Naive thymus-derived CD4-positive, alpha-beta T cell (primary cell): Measurements from ENCODE around the gene LRRC61. TPM values are rescaled to one million over a fixed set of nuclear protein-coding genes. Genes with fewer than 3 reads are reported as not detected.
A peak's percentile ranks its signal among the peaks of the same experiment; 100 is the strongest.

Experiments used
- ATAC-seq: fragments of 150-1000 bp; cut with Tn5 transposase; 2 replicates; pipeline ENCODE4 v1.10.0; 2021; ENCODE audit warnings: mild to moderate bottlenecking, moderate library complexity
- CTCF ChIA-PET: fragments of 350-600 bp; sonication (Branson Sonifier 250); formaldehyde crosslinking; loops from one replicate; lab custom pipeline; 2021; ENCODE audit warnings: antibody characterized with exemption; lab: Charles Lee
- POLR2A ChIA-PET: fragments of 350-600 bp; sonication (Branson Sonifier 250); formaldehyde crosslinking; loops from one replicate; lab custom pipeline; 2021; ENCODE audit warnings: antibody characterized with exemption, inconsistent platforms; lab: Charles Lee
- DNase-seq, 9 donors: peaks; one replicate each; pipeline versions ENCODE4 v3.0.0 to v3.0.0-alpha.2; 2020 to 2022; ENCODE audit warnings: mixed read lengths in 1 of 9
- H3K27ac ChIP-seq: one replicate; pipeline ENCODE4 v1.7.0; 2013; ENCODE audit warnings: mild to moderate bottlenecking, low read depth, low read length, moderate library complexity
- H3K27me3 ChIP-seq, 2 donors: one replicate each; pipeline ENCODE4 v1.7.0; 2013; ENCODE audit warnings: low read length in 2 of 2, mild to moderate bottlenecking in 2 of 2, moderate library complexity in 2 of 2; ENCODE audit not compliant: control insufficient read depth in 2 of 2, insufficient read depth in 2 of 2
- H3K36me3 ChIP-seq, 3 experiments: 1 replicate in 2 of 3; 2 replicates in 1 of 3; pipeline ENCODE4 v1.7.0; 2013; ENCODE audit warnings: low read length in 3 of 3, mild to moderate bottlenecking in 3 of 3, moderate library complexity in 1 of 3; ENCODE audit not compliant: insufficient read depth in 3 of 3, control insufficient read depth in 2 of 3
- H3K4me1 ChIP-seq, 2 donors: one replicate each; pipeline ENCODE4 v1.7.0; 2013; ENCODE audit warnings: low read length in 2 of 2, mild to moderate bottlenecking in 2 of 2, moderate library complexity in 1 of 2; ENCODE audit not compliant: control insufficient read depth in 2 of 2, insufficient read depth in 2 of 2
- H3K4me3 ChIP-seq: 2 replicates; pipeline ENCODE4 v1.7.0; 2013; ENCODE audit warnings: mild to moderate bottlenecking, low read length
- H3K9me3 ChIP-seq, 3 experiments: 1 replicate in 2 of 3; 2 replicates in 1 of 3; pipeline ENCODE4 v1.7.0; 2013; ENCODE audit warnings: low read length in 3 of 3; ENCODE audit not compliant: control insufficient read depth in 2 of 3
- H3K27ac Mint-ChIP-seq, 9 donors: one replicate each; pipeline ENCODE4 v1.8.0; 2020 to 2022; ENCODE audit warnings: mixed read lengths in 9 of 9, mild to moderate bottlenecking in 8 of 9, moderate library complexity in 5 of 9, inconsistent platforms in 2 of 9
- H3K27me3 Mint-ChIP-seq, 5 donors: one replicate each; pipeline ENCODE4 v1.8.0; 2021 to 2022; ENCODE audit warnings: mixed read lengths in 5 of 5, mild to moderate bottlenecking in 1 of 5
- H3K36me3 Mint-ChIP-seq, 5 donors: one replicate each; pipeline ENCODE4 v1.8.0; 2020 to 2022; ENCODE audit warnings: mixed read lengths in 5 of 5, mild to moderate bottlenecking in 3 of 5, inconsistent platforms in 1 of 5
- H3K4me1 Mint-ChIP-seq, 7 donors: one replicate each; pipeline ENCODE4 v1.8.0; 2020 to 2022; ENCODE audit warnings: mixed read lengths in 7 of 7, mild to moderate bottlenecking in 3 of 7, inconsistent platforms in 1 of 7
- H3K4me3 Mint-ChIP-seq, 10 donors: one replicate each; pipeline ENCODE4 v1.8.0; 2020 to 2022; ENCODE audit warnings: mild to moderate bottlenecking in 10 of 10, mixed read lengths in 10 of 10, moderate library complexity in 6 of 10, inconsistent platforms in 2 of 10
- H3K9me3 Mint-ChIP-seq, 11 donors: one replicate each; pipeline ENCODE4 v1.8.0; 2020 to 2022; ENCODE audit warnings: mixed read lengths in 11 of 11, mild to moderate bottlenecking in 4 of 11, inconsistent platforms in 1 of 11, moderate library complexity in 1 of 11
- intact Hi-C, 2 donors: fragments of 100-400 bp; cut with micrococcal nuclease; formaldehyde crosslinking; loops; one replicate each; pipeline ENCODE4 v1.15.1; 2023
- polyA plus RNA-seq, 2 donors: library from polyadenylated mRNA; unstranded; fragments of 300-500 nt; fragmentation: Illumina TruSeq; gene quantifications; one replicate each; pipeline ENCODE4 v1.2.3, GENCODE V29; 2021
- total RNA-seq, 6 experiments: library from RNA in 5 of 6; stranded (reverse) in 5 of 6; gene quantifications; 1 replicate in 5 of 6; 2 replicates in 1 of 6; pipeline ENCODE4 v1.2.3 and lab custom pipeline; 2021 to 2026

Gene LRRC61
- total and polyA plus RNA-seq, 7 experiments from 2014 or later, result 8.3 to 30.0 (median 13.8) TPM

- Mint-ChIP-seq H3K9me3 (no peaks in the 10 kb centered on the region), H3K27ac (peak overlapping the region; percentile 29 to 93 (median 85)), H3K27me3 (no peaks in the 10 kb centered on the region), H3K4me3 (peak overlapping the region in 9 of 10 donors; percentile 23 to 75 (median 39)), H3K36me3 (peaks cover 0 to 4% (median 4%) of the 10 kb centered on the region in 5 donors), H3K4me1 (peaks cover 26 to 68% (median 60%) of the 10 kb centered on the region in 7 donors)
- Histone ChIP-seq H3K27ac (peak overlapping the region; percentile 55), H3K36me3 (peaks cover 0 to 4% (median 0%) of the 10 kb centered on the region in 3 experiments), H3K4me1 (peaks cover 11 to 39% of the 10 kb centered on the region in 2 donors), H3K4me3 (no peak overlapping the region), H3K27me3 (no peaks in the 10 kb centered on the region), H3K9me3 (no peaks in the 10 kb centered on the region)
- intact Hi-C loops, result loop anchor here in 1 of 2 donors (5.0 kb wide), 1 partner anchor 606 kb away; no protein-coding TSS in a partner anchor
- ChIA-PET POLR2A (interaction anchor here (0.7 to 2.7 kb wide), 5 partner anchors 8 to 54 kb away, joined by 3 to 22 read pairs (median 8); no protein-coding TSS in a partner anchor), CTCF (interaction anchor here (1.4 kb wide), 1 partner anchor 10 kb away, joined by 6 read pairs; no protein-coding TSS in a partner anchor)
- ATAC-seq (no peak), DNase-seq (no peak)
These were observed 42.7 kb downstream of the LRRC61 start for GRCh38 chr7:150365673-150366398.

- POLR2A ChIA-PET, result interaction anchor here (0.7 to 3.5 kb wide), 18 partner anchors 7 to 646 kb away, joined by 3 to 62 read pairs (median 4); partner anchors contain the start of genes ACTR3C, GIMAP7, LRRC61 and ZNF862
- H3K9me3 ChIP-seq, result no peaks in the 10 kb centered on the region
- H3K27ac Mint-ChIP-seq, result peak overlapping the region; percentile 85 to 97 (median 93)
- H3K27me3 Mint-ChIP-seq, result no peaks in the 10 kb centered on the region
- CTCF ChIA-PET, result interaction anchor here (1.0 to 1.6 kb wide), 4 partner anchors 10 to 39 kb away, joined by 3 to 5 read pairs (median 4); a partner anchor contains a TSS
- peaks cover 11 to 39% of the 10 kb centered on the region in 2 donors for H3K4me1 ChIP-seq
- intact Hi-C loops, result loop anchor here (1.0 to 5.0 kb wide), 5 partner anchors 10 to 691 kb away; partner anchors contain the start of genes ACTR3C (in 1 of the 2), LRRC61 (in 1 of the 2) and SLC4A2 (in 1 of the 2)
- H3K36me3 ChIP-seq, result peaks cover 0 to 18% (median under 1%) of the 10 kb centered on the region in 3 experiments
- ATAC-seq, result peak; percentile 39
- H3K36me3 Mint-ChIP-seq, result peaks cover 0 to 9% (median 5%) of the 10 kb centered on the region in 5 donors
- peak overlapping the region; percentile 71 to 97 (median 92) for H3K4me3 Mint-ChIP-seq
- H3K4me3 ChIP-seq, result peak overlapping the region; percentile 99
- H3K27ac ChIP-seq, result peak overlapping the region; percentile 83
- H3K9me3 Mint-ChIP-seq, result no peaks in the 10 kb centered on the region
- DNase-seq, result no peak
- no peaks in the 10 kb centered on the region for H3K27me3 ChIP-seq
- peaks cover 26 to 63% (median 53%) of the 10 kb centered on the region in 7 donors for H3K4me1 Mint-ChIP-seq
These were observed 44.5 kb downstream of the LRRC61 start for GRCh38 chr7:150367677-150368095.

- intact Hi-C loops, result loop anchor here (1.0 to 5.0 kb wide), 5 partner anchors 11 to 691 kb away; partner anchors contain the start of genes ACTR3C (in 1 of the 2), LRRC61 (in 1 of the 2) and SLC4A2 (in 1 of the 2)
These were observed 45.1 kb downstream of the LRRC61 start, which contains the start of gene REPIN1 for GRCh38 chr7:150368096-150368883. TSS of gene REPIN1 (plus strand) at chr7:150368822. CDS start at chr7:150369712, 890 bp downstream.

GRCh38 chr7:150368884-150369747 lies 46.0 kb downstream of the LRRC61 start:
- Mint-ChIP-seq H3K27ac (peak overlapping the region; percentile 88 to 95 (median 93)), H3K4me1 (peaks cover 22 to 70% (median 61%) of the 10 kb centered on the region in 7 donors), H3K36me3 (peaks cover 0 to 21% (median 5%) of the 10 kb centered on the region in 5 donors), H3K4me3 (peak overlapping the region; percentile 91 to 97 (median 95)), H3K27me3 (no peaks in the 10 kb centered on the region), H3K9me3 (no peaks in the 10 kb centered on the region)
- POLR2A ChIA-PET, result interaction anchor here (0.6 to 3.5 kb wide), 21 partner anchors 9 to 645 kb away, joined by 3 to 62 read pairs (median 4); partner anchors contain the start of genes GIMAP4, GIMAP7, LRRC61 and ZNF862
- no peaks in the 10 kb centered on the region for H3K9me3 ChIP-seq
- H3K4me3 ChIP-seq, result peak overlapping the region; percentile 99
- no peaks in the 10 kb centered on the region for H3K27me3 ChIP-seq
- peaks cover 11 to 33% of the 10 kb centered on the region in 2 donors for H3K4me1 ChIP-seq
- peaks cover 0 to 29% (median 2%) of the 10 kb centered on the region in 3 experiments for H3K36me3 ChIP-seq
- intact Hi-C loops, result loop anchor here (1.0 to 5.0 kb wide), 6 partner anchors 10 to 690 kb away; partner anchors contain the start of genes ZNF775 (in 2 of the 2), ACTR3C (in 1 of the 2), LRRC61 (in 1 of the 2) and SLC4A2 (in 1 of the 2)
- DNase-seq, result peak in 6 of 9 donors; percentile 45 to 76 (median 69)
- CTCF ChIA-PET, result interaction anchor here (0.7 to 1.8 kb wide), 9 partner anchors 9 to 635 kb away, joined by 3 to 7 read pairs (median 3); no protein-coding TSS in a partner anchor
- peak overlapping the region; percentile 83 for H3K27ac ChIP-seq
- peak; percentile 76 for ATAC-seq

More at GRCh38 chr7:150368096-150368883, 45.1 kb downstream of the LRRC61 start, which contains the start of gene REPIN1:
- H3K27ac Mint-ChIP-seq, result peak within 1 kb of the TSS; percentile 88 to 97 (median 95)
- POLR2A ChIA-PET, result interaction anchor here (0.8 to 3.5 kb wide), 16 partner anchors 10 to 645 kb away, joined by 3 to 62 read pairs (median 5); partner anchors contain the start of genes ACTR3C, GIMAP4, GIMAP7 and LRRC61
- Histone ChIP-seq H3K4me3 (peak within 1 kb of the TSS; percentile 99), H3K36me3 (peaks cover 0 to 24% (median 2%) of the 10 kb centered on the region in 3 experiments), H3K27ac (peak within 1 kb of the TSS; percentile 83), H3K27me3 (no peaks in the 10 kb centered on the region), H3K4me1 (peaks cover 11 to 39% of the 10 kb centered on the region in 2 donors), H3K9me3 (no peaks in the 10 kb centered on the region)
- H3K4me1 Mint-ChIP-seq, result peaks cover 24 to 67% (median 58%) of the 10 kb centered on the region in 7 donors
- DNase-seq, result peak; percentile 65 to 88 (median 80)
- H3K4me3 Mint-ChIP-seq, result peak within 1 kb of the TSS; percentile 91 to 97 (median 95)
- H3K27me3 Mint-ChIP-seq, result no peaks in the 10 kb centered on the region
- CTCF ChIA-PET, result interaction anchor here (0.7 to 1.6 kb wide), 6 partner anchors 9 to 636 kb away, joined by 3 to 5 read pairs (median 4); a partner anchor contains a TSS
- peak; percentile 74 for ATAC-seq
- no peaks in the 10 kb centered on the region for H3K9me3 Mint-ChIP-seq
- peaks cover 0 to 13% (median 5%) of the 10 kb centered on the region in 5 donors for H3K36me3 Mint-ChIP-seq
